K562 (cell line): ENCODE measurements around the gene RNF26. TPM values are rescaled to one million over a fixed set of nuclear protein-coding genes. Genes with fewer than 3 reads are reported as not detected.
A peak's percentile ranks its signal among the peaks of the same experiment; 100 is the strongest.

Experiments used
- EP300 ChIP-seq: IDR thresholded peaks from 2 replicates; pipeline ENCODE4 v1.6.1; 2012; ENCODE audit warnings: low read length, improper control_type of control experiment
- LEF1 ChIP-seq: fragments of 450-650 bp; IDR thresholded peaks from 2 replicates; pipeline ENCODE4 v1.6.1; 2016; ENCODE audit warnings: mild to moderate bottlenecking
- MYNN ChIP-seq, 2 experiments: sonication (generic); formaldehyde crosslinking in 1 of 2; IDR thresholded peaks; 2 replicates each; pipeline versions ENCODE4 v1.5.0 to v1.6.1; 2016 to 2020; ENCODE audit warnings: antibody characterized with exemption in 1 of 2, missing genetic modification reagents in 1 of 2
- NCOR1 ChIP-seq: fragments of 450-650 bp; IDR thresholded peaks from 2 replicates; pipeline ENCODE4 v1.6.1; 2016; ENCODE audit warnings: mild to moderate bottlenecking, moderate library complexity
- NFE2L1 ChIP-seq: fragments of 450-650 bp; IDR thresholded peaks from 2 replicates; pipeline ENCODE4 v1.6.1; 2016; ENCODE audit warnings: missing genetic modification characterization, low read depth, mild to moderate bottlenecking, missing compliant biosample characterization, moderate library complexity, borderline replicate concordance
- NKRF ChIP-seq: fragments of 450-650 bp; IDR thresholded peaks from 2 replicates; pipeline ENCODE4 v1.6.1; 2016; ENCODE audit warnings: borderline replicate concordance
- SMARCA4 ChIP-seq: fragments of 450-650 bp; IDR thresholded peaks from 2 replicates; pipeline ENCODE4 v1.6.1; 2016
- polyA plus RNA-seq, 8 experiments: library from polyadenylated mRNA; depleted of rRNA in 4 of 8; stranded (reverse) in 5 of 8; unstranded in 3 of 8; fragments of >200 nt; fragmentation: Nextera tagmentation in 2 of 8; fragmentation: Illumina TruSeq in 1 of 8; extraction: Ambion mirVana in 2 of 8; extraction: Trizol in 1 of 8; gene quantifications; 2 replicates each; pipeline versions ENCODE4 v1.2.1 to v1.2.3, GENCODE V29; 2011 to 2014; ENCODE audit warnings: inconsistent platforms in 1 of 8, missing spikeins in 1 of 8
- total RNA-seq, 7 experiments: library from RNA; depleted of rRNA in 6 of 7; stranded (reverse); fragments of >200 nt in 6 of 7; fragmentation: Illumina TruSeq in 2 of 7; extraction: Trizol in 2 of 7; gene quantifications; 2 replicates each; pipeline versions ENCODE4 v1.2.1 to v1.2.3, GENCODE V29; 2011 to 2021; ENCODE audit warnings: low replicate concordance in 1 of 7
- TF ChIP-seq, protein P1 (sequence below): fragments of 450-650 bp; IDR thresholded peaks from 2 replicates; pipeline ENCODE4 v1.6.1; 2016; ENCODE audit warnings: low read depth

The RNF26 gene
- total and polyA plus RNA-seq, 9 of the 15 experiments (the other 6 are each of a cell fraction or from before 2014, with no cell fraction given) = 5.3 to 53.6 (median 12.7) TPM

GRCh38 chr11:119377961-119378667 lies 43.8 kb downstream of the RNF26 start (continued):
- TF ChIP-seq NKRF (no peak), NFE2L1 (tag) (no peak), EP300 (peak; percentile 58), MYNN (IDR thresholded peaks at IDR 0.05) (peak; percentile 61; the same call in 1 of the 2 replicates), MYNN (CRISPR knock-in tag; IDR thresholded peaks at IDR 0.05) (no peak), LEF1 (peak; percentile 24; the same call in 1 of the 2 replicates), NCOR1 (peak; percentile 41; the same call in 1 of the 2 replicates), SMARCA4 (peak; percentile 15; the same call in 1 of the 2 replicates)
- TF ChIP-seq, protein P1, sequence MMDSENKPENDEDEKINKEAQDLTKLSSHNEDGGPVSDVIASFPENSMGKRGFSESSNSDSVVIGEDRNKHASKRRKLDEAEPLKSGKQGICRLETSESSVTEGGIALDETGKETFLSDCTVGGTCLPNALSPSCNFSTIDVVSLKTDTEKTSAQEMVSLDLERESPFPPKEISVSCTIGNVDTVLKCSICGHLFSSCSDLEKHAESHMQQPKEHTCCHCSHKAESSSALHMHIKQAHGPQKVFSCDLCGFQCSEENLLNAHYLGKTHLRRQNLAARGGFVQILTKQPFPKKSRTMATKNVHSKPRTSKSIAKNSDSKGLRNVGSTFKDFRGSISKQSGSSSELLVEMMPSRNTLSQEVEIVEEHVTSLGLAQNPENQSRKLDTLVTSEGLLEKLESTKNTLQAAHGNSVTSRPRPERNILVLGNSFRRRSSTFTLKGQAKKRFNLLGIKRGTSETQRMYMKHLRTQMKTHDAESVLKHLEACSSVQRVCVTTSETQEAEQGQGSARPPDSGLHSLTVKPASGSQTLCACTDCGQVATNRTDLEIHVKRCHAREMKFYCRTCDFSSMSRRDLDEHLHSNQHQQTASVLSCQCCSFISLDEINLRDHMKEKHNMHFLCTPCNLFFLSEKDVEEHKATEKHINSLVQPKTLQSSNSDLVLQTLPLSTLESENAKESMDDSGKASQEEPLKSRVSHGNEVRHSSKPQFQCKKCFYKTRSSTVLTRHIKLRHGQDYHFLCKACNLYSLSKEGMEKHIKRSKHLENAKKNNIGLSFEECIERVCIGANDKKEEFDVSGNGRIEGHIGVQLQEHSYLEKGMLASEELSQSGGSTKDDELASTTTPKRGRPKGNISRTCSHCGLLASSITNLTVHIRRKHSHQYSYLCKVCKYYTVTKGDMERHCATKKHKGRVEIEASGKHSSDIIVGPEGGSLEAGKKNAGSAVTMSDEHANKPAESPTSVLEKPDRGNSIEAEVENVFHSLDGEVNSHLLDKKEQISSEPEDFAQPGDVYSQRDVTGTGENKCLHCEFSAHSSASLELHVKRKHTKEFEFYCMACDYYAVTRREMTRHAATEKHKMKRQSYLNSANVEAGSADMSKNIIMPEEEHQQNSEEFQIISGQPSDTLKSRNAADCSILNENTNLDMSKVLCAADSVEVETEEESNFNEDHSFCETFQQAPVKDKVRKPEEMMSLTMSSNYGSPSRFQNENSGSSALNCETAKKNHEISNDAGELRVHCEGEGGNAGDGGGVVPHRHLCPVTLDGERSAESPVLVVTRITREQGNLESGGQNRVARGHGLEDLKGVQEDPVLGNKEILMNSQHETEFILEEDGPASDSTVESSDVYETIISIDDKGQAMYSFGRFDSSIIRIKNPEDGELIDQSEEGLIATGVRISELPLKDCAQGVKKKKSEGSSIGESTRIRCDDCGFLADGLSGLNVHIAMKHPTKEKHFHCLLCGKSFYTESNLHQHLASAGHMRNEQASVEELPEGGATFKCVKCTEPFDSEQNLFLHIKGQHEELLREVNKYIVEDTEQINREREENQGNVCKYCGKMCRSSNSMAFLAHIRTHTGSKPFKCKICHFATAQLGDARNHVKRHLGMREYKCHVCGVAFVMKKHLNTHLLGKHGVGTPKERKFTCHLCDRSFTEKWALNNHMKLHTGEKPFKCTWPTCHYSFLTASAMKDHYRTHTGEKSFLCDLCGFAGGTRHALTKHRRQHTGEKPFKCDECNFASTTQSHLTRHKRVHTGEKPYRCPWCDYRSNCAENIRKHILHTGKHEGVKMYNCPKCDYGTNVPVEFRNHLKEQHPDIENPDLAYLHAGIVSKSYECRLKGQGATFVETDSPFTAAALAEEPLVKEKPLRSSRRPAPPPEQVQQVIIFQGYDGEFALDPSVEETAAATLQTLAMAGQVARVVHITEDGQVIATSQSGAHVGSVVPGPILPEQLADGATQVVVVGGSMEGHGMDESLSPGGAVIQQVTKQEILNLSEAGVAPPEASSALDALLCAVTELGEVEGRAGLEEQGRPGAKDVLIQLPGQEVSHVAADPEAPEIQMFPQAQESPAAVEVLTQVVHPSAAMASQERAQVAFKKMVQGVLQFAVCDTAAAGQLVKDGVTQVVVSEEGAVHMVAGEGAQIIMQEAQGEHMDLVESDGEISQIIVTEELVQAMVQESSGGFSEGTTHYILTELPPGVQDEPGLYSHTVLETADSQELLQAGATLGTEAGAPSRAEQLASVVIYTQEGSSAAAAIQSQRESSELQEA = no peak
